Activated CD4-positive, CD25-positive, alpha-beta regulatory T cell treated with anti-CD3 and anti-CD28 coated beads, Interleukin-2, amount 50 U/mL, for 24 hours (primary cell): ENCODE data around the gene SUGP2.
A peak's percentile ranks its signal among the peaks of the same experiment; 100 is the strongest.
"Not testable (repeated sequence)": the region's sequence is repeated elsewhere in the genome, so short reads cannot be mapped to it uniquely, and the experiment has no call there.

Experiments used
- ATAC-seq, 2 donors: fragments of 150-1000 bp; cut with Tn5 transposase; one replicate each; pipeline ENCODE4 v1.10.0; 2021; ENCODE audit warnings: mild to moderate bottlenecking in 1 of 2, moderate library complexity in 1 of 2

The SUGP2 gene

GRCh38 chr19:19028526-19028925 lies 4.8 kb downstream of the SUGP2 start:
- ATAC-seq = no peak

- ATAC-seq = no peak
Measured at GRCh38 chr19:19027228-19027627, 6.1 kb downstream of the SUGP2 start.

GRCh38 chr19:19026299-19026971 lies 6.9 kb downstream of the SUGP2 start:
- no peak for ATAC-seq

GRCh38 chr19:19025861-19026260 lies 7.5 kb downstream of the SUGP2 start:
- ATAC-seq = no peak

GRCh38 chr19:19023376-19023775 lies 9.9 kb downstream of the SUGP2 start:
- ATAC-seq = not testable (repeated sequence)

- ATAC-seq = no peak
Measured at GRCh38 chr19:19022380-19022961, 10.8 kb downstream of the SUGP2 start.

GRCh38 chr19:19021115-19021514 lies 12.2 kb downstream of the SUGP2 start:
- ATAC-seq = no peak

GRCh38 chr19:19010551-19010950 lies 22.8 kb downstream of the SUGP2 start:
- no peak for ATAC-seq

- ATAC-seq = no peak
Measured at GRCh38 chr19:19009951-19010350, 23.4 kb downstream of the SUGP2 start.

- no peak for ATAC-seq
Measured at GRCh38 chr19:19006213-19006612, 27.1 kb downstream of the SUGP2 start.

- no peak for ATAC-seq
Measured at GRCh38 chr19:19004144-19004543, 29.2 kb downstream of the SUGP2 start.

GRCh38 chr19:18999896-19000620 lies 33.3 kb downstream of the SUGP2 start:
- no peak for ATAC-seq

- no peak for ATAC-seq
Measured at GRCh38 chr19:18999016-18999758, 34.1 kb downstream of the SUGP2 start.

GRCh38 chr19:18998276-18998675 lies 35.0 kb downstream of the SUGP2 start:
- ATAC-seq = no peak

- ATAC-seq = no peak
Measured at GRCh38 chr19:18996796-18997394, 36.4 kb downstream of the SUGP2 start.

- no peak for ATAC-seq
Measured at GRCh38 chr19:18996351-18996750, 37.0 kb downstream of the SUGP2 start.

GRCh38 chr19:18995804-18996241 lies 37.5 kb downstream of the SUGP2 start:
- peak; percentile 9 to 55 for ATAC-seq

GRCh38 chr19:18993115-18993514 lies 40.2 kb downstream of the SUGP2 start:
- no peak for ATAC-seq

- no peak for ATAC-seq
Measured at GRCh38 chr19:18992696-18993095, 40.6 kb downstream of the SUGP2 start.

- no peak for ATAC-seq
Measured at GRCh38 chr19:18991468-18991867, 41.8 kb downstream of the SUGP2 start.

GRCh38 chr19:18991006-18991405 lies 42.3 kb downstream of the SUGP2 start:
- no peak for ATAC-seq

- ATAC-seq = peak in 1 of 2 donors; percentile 13
Measured at GRCh38 chr19:18990128-18990708, 43.1 kb downstream of the SUGP2 start.
